ENCODE measurements around the gene KRTCAP2.
"Not testable (repeated sequence)": the region's sequence is repeated elsewhere in the genome, so short reads cannot be mapped to it uniquely, and the experiment has no call there.

DNA sequence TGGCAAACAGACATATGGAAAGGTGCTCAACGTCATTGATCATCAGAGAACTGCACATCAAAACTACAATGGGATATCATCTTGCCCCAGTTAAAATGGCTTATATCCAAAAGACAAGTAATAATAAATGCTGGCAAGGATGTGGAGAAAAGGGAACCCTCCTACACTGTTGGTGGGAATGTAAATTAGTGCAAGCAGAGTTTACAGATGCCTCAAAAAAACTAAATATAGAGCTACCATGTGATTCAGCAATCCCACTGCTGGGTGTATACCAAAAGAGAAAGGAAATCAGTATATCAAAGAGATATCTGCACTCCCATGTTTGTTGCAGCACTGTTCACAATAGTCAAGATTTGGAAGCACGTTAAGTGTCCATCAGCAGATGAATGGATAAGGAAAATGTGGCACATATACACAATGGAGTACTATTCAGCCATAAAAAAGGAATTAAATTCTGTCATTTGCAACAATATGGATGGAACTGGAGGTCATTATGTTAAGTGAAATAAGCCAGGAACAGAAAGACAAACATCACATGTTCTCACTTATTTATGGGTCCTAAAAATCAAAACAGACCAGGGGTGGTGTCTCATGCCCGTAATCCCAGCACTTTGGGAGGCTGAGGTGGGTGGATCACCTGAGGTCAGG lies 17.0 kb downstream of the KRTCAP2 start:
- TF ChIP-seq, protein P1, sequence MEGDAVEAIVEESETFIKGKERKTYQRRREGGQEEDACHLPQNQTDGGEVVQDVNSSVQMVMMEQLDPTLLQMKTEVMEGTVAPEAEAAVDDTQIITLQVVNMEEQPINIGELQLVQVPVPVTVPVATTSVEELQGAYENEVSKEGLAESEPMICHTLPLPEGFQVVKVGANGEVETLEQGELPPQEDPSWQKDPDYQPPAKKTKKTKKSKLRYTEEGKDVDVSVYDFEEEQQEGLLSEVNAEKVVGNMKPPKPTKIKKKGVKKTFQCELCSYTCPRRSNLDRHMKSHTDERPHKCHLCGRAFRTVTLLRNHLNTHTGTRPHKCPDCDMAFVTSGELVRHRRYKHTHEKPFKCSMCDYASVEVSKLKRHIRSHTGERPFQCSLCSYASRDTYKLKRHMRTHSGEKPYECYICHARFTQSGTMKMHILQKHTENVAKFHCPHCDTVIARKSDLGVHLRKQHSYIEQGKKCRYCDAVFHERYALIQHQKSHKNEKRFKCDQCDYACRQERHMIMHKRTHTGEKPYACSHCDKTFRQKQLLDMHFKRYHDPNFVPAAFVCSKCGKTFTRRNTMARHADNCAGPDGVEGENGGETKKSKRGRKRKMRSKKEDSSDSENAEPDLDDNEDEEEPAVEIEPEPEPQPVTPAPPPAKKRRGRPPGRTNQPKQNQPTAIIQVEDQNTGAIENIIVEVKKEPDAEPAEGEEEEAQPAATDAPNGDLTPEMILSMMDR (IDR thresholded peaks at IDR 0.05) = not testable (repeated sequence)
- not testable (repeated sequence) for TF ChIP-seq POLR2A (IDR thresholded peaks at IDR 0.05)

Measured in ovary (tissue), 3 donors.